Measurements from ENCODE around the gene KATNAL2.
"Not testable (repeated sequence)": the region's sequence is repeated elsewhere in the genome, so short reads cannot be mapped to it uniquely, and the experiment has no call there.

KATNAL2 gene

DNA sequence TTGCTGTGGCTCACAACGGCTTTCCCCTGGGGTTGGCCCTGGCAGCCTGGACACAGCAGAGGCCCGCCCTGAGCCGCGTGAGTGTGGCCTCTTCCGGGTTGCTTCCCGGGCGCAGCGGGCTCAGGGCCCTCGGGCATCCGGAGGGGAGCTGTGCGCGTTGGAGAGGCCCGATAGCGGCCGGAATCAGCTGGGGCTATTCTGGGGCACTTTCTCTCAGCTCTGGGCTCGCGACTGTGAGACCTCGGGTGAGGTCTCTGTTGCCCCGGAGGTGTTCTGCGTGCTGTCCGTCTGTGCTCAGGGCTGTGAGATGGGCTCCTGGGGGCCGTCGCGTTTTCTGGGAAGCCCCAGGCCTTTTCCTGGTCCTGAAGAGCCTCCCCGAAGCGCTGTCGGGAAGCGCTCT lies 117.2 kb downstream of the KATNAL2 start:
- DNase-seq, result not testable (repeated sequence)

DNA sequence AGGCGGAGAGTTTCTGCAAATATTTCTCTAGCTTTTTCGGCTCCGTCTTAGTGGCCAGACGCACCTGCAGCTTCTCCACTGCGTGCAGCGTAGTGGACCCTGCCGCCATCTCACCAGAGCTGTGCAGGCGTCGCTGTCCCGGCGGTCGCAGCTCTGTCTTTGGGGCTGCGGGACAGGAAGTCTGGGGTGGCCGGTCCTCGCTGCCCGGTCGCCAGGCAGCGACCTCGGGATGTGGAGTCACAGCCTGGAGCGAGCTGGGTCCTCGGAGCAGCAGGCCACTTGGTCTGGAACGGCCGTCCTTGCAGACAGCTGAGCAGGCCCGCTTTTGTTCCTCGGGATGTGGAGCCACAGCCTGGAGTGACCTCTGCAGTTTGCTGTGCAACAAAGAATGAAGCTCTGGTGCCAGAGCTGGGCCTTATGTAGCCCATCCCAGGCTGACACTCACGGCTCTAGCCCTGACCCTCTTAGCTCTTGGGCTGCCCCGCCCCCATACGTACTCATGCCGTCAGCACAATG lies 117.8 kb downstream of the KATNAL2 start, which contains the start of gene ELOA2:
Gene ELOA2, minus strand, starts transcription at position 466 of the 516 bp plus-strand sequence. Its CDS starts 357 bp downstream, at position 109.
- no peak for DNase-seq

DNA sequence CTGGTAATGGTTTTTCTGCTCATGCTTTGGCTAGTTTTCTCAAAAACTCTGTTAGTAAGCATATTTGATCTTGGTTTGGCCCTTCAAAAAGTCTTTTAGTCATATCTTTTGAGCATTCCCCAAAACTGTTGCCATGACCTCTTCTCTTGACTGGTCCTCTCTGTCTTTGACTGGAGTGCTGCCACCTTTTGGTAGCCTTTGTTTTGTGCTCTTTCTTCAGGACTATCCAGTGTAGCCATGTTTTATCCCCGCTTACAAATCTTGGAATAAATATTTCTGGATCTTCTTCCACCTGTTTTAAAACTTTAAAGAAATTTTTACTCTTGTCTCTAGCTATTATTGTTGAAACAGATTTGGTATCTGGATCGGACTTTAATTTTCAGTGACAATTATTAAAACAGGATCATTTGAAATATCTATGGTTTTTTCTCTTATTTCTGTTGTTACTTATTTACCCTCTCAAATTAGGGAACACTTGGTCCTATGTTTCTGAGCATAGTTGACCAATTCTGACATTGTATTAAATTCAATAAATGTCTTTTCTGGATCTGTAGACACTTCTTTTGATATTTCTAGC lies 119.0 kb downstream of the KATNAL2 start:
- DNase-seq, result no peak

DNA sequence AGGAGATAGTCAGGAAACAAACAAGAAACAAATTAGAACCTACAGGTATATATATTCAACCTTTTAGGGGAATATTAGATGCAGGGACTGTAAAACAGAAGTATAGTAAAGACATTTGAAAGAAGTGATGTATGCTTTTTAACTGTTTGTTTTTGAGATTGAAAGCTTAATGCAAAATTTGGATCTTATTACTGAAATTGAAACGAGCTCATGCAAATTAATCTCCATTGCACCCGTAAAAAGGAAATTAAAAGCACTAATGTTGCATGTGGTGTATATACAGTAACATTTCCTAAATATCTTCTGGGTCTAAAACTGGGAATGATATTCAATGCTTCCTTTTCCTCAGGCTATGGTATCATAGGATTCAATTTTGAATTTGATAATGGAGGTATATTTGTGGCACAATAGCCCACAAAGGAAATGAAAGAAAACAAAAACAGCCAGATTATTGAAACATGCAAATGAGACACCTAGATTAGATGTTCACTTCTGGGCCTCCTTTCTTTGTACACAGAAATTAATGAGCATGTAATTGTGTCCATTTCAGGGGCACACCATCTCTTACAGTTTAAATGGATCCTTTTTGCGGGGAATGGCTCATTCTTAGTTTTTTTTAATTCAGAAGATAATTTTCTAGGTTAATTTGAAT lies 119.7 kb downstream of the KATNAL2 start:
- DNase-seq, result no peak

DNA sequence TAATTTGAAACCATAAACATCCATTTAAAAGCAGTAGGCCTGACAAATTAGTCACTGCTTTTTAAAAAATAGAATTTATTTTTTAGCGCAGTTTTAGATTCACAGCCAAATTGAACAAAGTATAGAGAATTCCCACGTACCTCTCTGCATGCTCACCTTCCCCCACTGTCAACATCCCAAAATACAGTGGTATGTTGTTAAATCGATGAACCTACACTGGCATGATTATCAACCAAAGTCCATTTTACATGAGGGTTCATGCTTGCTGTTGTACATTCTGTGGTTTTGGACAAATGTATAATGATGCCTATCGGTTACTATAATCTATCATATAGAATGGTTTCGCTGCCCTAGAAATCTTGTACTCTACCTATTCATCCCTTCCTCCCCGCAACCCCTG lies 123.6 kb downstream of the KATNAL2 start:
- DNase-seq, result no peak

DNA sequence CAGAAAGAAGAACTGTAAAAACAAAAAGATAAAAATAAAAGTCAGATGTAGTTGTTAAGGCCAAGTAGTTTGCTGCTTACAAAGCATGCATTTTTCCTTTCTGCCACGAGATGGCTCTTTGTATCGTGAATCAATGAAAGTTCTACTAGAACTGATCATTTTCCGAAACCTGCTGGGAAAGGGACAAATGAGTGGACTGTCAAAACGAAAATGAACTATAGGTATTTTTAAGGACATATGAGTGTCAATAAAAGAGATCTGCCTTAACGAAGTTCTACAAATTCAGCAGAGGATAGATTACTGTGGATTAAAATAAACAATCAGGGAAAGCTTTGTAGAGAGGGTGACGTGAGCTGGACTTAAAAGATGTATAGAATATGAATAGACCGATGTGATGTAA lies 133.1 kb downstream of the KATNAL2 start:
- DNase-seq, result no peak

DNA sequence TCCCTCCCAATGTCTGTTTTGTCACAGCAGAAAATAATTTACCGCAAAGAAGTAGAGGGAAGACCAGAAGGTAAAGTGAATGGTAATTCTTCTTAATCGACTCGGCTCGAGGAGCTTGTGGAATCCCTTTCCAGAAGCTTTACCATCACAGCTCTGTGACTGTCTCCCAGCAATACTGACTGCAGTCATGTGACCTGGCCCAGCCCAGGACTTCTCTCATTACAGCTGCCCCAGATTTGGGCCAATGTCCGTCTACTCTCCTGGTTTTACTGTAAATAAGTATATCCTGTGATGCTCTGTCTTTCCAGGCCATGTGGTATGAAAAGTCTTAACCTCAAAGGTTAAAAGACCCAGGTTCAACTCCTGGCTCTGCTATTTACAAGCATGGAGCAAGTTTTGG lies 137.0 kb downstream of the KATNAL2 start:
- DNase-seq, result no peak

DNA sequence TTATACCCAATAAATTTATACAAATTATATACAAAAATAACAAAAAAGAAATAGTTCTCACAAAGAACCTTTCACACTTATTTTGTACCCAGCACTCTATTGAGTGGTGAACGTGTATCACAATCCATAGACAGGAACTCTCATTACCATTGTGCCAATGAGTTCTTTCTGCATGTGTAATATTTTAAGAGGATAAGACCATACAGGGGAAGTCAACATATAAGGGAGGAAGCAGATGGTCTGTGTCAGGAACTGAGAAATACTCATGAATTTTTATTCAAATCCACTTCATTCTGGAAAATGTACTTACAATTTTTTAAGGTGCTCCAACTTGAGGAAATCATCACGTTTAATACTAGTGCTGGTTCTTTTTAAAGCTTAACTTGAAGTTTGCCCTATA lies 145.1 kb downstream of the KATNAL2 start:
- DNase-seq, result no peak

DNA sequence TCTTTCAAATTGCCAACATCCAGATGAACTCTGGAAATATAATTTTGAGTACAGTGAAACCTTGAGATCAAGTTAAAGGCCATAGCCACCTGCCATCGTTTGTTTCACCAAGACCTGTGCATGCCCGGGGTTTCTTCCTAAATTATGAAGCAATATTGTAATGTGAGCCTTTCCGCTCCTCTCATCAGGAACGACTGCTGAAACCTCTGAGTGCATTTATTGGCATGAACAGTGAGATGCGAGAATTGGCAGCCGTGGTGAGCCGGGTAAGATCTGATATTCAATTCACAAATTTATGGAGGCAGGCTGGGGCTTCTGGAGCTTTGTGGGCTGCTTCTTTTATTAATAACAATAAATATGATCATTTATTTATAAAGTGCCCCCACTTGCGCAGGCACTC lies 145.7 kb downstream of the KATNAL2 start:
- DNase-seq, result no peak

DNA sequence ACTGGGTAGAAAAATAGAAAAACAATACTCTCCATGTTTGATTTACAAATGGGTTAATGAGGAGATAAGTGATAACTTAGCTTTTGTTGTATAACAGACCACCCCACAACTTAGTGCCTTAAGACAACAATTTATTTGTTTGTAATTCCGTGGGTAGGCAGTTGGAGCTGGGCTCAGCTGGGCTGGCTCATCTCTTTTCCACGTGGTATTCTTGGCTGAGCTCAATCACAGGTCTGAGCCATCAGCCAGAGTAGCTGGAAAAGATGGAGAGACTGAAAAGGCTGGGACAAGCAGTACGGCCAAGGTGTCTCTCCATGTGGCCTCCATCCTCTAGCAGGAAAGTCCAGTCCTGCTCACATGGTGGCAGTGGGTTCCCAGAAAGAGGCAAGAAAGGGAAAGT lies 150.2 kb downstream of the KATNAL2 start:
- DNase-seq, result no peak

DNA sequence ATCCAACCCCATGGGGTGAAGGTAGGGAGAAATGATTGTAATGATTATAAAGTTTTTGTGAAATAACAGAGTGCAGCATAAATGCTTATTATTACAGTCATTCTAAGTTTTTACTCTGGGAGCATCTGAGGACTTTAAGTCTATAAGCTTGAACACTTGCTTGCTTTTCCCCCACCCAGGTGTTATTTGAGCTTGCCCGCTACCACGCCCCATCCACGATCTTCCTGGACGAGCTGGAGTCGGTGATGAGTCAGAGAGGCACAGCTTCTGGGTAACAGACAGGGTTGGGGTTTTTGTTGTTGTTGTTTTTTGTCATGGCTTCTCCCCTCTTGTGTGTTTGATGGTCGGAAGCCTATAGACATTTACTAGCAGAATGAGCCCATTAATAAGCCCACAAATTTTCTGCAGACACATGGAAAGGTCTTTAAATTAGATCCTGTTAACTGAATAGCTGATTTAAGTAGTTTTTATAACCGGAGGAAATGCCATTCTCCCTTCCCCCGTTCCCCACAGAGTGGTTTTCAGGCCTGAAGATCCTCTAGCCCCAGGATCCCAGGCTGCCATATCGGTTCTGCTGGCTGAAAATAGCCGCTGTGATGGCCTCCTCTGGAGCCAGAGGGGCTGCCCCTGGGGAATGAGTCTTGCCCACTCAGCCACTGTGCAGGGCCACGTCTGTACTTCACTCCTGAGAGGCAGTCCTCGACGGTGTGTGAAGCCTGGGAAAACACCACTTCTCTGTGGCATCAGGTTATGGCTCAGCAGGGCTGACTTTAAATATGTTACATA lies 157.9 kb downstream of the KATNAL2 start:
- DNase-seq, result no peak

DNA sequence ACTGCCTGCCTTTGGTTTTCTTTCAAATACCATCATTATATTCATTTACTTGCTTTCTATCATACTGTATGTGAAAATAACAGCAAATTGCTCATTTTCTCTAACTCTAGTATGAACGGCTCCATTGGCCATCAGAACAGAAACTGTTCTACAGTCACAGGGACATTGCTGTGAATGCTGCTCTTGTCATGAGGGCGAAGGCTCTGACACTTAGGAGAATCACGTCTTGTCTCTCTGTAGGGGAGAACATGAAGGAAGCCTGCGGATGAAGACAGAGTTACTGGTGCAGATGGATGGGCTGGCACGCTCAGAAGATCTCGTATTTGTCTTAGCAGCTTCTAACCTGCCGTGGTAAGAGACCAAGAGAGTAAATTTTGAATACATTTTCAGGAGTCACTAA lies 159.7 kb downstream of the KATNAL2 start:
- no peak for DNase-seq

DNA sequence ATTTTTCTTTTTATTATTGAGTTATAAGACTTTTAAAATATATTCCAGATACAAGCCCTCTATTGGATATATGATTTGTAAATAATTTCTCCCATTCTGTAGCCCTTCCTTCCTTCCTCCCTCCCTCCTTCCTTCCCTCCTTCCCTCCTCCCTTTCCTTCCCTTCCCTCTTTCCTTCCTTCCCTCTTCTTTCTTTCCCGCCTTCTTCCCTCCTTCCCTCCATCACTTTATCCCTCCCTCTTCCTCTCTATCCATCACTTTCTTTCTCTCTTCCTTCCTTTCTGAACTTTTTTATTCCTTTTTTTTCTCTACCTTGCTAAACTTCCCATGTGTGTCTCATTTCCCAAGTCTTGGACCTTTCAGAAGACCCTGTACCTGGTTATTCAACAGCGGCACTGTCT lies 163.5 kb downstream of the KATNAL2 start:
- DNase-seq, result no peak

DNA sequence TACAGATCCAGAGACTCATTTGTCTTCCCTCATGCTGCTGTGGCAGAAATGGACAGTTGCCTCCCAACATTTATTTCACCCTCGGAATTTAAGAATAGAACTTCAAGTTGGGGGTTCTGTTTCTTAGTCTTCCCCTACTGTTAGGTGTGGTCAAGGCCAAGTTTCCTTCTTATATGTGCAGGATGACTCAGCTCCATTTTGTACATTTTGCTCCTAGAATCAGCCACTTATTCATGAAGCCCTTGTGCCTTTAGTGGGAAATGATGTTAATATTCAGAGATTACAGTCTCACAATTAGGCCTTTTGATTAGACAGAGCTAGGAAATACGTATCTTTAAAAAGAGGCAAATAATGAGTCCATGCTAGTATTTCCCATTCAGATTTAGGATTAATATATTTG lies 164.2 kb downstream of the KATNAL2 start:
- no peak for DNase-seq

DNA sequence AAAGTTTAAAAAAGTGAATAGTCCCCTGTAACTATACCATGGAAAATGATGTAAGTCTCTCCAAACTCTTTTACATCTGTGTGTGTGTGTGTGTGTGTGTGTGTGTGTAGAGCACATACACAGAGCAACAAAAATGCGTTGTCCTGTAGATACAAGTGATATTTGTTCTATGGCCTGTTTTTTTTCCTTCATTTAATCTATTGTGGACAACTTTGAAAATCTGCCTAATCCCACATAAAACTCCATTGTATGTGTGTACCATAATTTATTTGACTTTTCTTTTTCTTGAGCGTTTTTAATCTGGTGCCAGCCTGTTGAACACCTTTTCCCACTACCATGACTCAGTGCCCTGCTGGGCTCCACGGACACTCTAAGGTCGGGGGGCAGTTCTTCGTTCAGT lies 170.3 kb downstream of the KATNAL2 start:
- no peak for DNase-seq

DNA sequence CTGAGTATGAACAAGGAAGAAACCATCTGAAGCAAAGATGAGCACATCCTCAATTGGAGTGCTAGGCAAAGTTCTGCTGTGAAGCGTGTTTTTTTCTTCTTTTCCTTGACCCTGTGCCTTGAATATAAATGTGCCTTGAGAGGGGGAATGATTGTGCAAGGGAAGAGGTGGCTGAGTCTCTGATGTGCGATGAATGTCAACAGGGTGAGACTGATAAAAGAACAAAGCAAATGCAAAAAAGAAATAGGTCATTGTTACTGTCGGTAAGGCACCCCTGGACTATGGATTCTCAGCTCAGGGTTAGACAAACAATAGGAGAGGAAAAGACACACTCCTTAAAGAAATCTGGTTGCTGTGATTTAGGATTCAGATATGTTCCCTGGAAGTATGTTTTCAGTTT lies 178.4 kb downstream of the KATNAL2 start:
- DNase-seq, result no peak

DNA sequence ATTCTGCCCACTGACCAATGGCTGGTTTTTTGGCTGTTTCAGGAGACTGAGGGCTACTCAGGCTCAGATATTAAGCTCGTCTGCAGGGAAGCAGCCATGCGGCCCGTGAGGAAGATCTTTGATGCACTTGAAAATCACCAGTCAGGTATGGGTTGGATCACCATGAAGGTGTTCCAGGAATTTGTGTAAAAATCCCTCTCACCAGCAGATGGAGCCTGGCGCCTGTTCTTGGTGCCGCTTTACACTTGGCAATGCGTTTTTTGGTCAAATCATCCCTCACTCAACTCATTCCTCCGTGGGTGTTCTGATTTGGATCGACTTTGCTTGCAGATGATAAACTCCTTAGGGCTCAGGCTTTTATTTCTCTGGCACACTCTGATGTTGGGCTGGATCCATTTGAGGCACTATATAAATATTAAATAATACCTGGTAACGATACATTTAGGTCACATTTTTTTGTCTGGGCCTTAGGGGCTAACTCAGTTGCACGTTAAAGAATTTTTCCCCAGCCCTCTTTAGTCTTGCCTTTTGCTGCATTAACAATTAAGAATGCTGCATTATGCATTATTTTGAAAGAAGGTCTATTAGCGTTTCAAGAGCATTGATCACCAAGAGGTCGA lies 182.9 kb downstream of the KATNAL2 start:
- DNase-seq, result no peak

DNA sequence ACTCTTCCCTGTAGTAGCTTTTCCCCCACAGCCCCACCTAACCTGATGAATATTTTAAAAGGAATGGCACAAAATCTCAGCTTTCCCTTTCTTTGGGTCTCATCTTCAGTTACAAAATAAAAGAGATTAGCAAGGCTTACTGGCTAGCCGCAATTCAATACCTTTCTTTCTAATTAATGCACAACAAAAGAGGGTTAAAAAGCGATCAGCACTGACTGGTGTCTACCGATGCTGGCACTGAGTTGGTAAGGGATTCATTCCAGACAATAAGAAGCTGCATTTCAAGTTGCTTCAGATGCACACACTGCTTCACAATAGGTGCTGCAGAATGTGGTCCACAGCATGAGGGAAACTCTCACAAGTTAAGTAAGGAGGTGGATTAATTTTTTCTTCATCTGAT lies 191.0 kb downstream of the KATNAL2 start:
- no peak for DNase-seq

DNA sequence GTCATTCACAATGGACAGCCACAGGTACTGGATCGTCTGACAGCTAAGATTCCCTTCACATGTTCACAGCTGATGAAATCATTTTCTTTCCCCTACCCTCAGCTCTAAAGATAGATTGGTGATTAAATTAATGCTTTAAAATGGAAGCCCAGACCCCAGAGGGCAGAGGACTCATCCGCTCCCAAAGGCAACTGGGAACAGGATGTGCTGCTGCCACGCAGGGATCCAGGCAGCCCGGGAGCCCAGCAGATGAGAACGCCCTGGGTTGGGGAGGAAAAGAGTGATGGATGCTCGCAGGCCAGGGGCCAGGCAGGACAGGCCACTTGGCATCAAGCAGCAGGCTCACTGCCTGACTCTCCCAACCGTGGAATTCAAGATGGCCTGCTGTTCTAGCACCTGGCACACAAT lies 191.6 kb downstream of the KATNAL2 start:
- DNase-seq, result no peak

DNA sequence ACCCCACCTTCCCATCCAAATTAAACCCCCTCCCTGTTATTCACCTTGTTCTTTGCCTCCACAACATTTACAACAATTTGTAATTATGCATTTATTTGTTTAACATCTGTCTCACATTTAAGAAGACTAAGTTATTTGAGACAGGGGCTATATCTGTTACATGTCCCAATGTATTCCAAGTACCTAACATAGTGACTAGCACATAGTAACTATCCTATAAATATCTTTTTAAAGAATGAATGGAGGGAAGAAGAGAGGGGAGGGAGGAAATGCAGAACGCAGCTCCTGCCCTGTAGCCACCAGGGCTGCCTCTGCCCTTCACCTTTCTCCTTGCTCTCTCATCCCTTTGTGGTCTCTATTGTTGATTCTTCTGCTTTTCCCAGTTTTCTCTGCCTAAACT lies 192.3 kb downstream of the KATNAL2 start:
- no peak for DNase-seq

DNA sequence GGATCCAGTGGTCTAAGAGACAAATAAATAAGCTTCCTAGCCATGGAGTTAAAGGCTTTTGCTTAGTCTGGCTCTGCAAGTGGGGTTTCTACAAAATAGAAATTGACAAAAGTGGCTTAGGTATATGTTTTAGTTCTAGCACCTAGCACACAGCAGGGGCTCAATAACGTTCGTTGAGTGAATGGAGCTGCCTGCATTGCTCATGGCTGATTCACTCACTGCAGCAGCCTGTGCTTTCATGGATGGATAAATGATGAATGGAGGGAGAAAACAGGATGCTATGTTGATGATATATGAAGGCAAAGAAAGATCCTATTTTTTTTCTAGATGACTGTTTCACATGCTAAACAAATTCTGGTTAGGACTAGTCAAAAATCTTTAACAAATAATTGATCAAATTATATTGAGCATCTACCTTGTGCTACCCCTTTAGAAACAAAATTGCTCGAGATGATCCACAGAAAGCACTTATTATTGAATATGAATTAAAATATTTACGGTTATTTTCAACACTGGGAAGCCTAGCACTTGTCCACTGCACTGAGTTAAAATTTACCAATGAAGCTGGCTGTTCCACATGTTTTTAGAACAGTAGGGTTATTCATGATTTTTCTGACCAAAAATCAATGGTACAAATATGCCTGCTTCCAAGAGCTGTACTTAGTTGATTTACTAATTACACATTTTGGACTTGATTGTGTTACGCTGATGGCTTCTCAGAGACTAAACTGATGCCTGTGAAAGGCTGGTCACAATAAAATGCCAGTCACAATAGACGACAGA lies 193.3 kb downstream of the KATNAL2 start:
- no peak for DNase-seq

DNA sequence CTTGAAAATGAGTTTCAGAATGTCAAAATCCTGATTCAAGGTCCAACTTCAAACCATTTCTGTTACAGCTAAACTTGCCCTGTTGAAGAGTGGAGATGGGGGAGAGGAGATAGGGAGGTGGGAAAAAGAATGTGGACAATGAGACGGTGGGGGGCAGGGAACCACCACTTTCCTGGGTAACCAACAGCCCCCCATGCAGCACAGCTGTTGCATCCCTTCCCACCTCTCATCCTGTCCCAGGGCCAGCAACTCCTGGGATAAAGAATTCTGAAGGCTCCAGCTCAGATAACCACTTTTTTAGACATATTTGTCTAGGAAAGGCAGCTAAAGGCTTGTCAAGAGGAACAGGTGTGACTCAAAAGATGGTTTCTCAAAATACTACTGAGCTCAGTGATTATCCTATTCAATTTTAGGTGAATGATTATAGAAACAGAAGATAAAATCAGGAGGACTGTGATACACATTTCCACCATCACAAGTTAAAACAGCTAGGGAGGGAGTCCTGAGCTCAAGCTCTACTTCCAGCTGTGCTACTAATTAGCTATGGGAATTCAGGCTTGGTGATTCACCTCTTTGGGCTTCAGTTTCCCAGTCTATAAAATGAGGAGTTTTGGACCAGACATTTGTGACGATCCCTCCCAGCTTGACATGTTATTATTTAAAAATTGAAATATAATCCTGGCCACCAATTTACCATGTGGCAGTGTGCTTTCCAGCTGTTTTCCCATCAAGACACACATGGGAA lies 196.6 kb downstream of the KATNAL2 start:
- no peak for DNase-seq
